Stomach (tissue), 8 donors: ENCODE data around the gene P3H1. TPM values are rescaled to one million over a fixed set of nuclear protein-coding genes. Genes with fewer than 3 reads are reported as not detected.

Experiments used
- polyA plus RNA-seq, 3 donors: library from polyadenylated mRNA; stranded (reverse); fragments of 200-250 nt; gene quantifications; one replicate each; pipeline ENCODE4 v1.2.3, GENCODE V29; 2013
- total RNA-seq, 5 donors: library from RNA; depleted of rRNA; stranded (reverse); fragments of >200 nt; gene quantifications; one replicate each; pipeline versions ENCODE4 v1.1.0 to v1.2.3, GENCODE V29; 2014 to 2016
- donor health status: healthy with polysubstance abuse.
- donor health status: Bipolar disorder and iron deficiency.
- donor health status: healthy.

P3H1 gene
- total and polyA plus RNA-seq, 8 donors = 5.0 to 78.2 (median 22.3) TPM

Other genes starting within 250 kb of the P3H1 start
- 10 to 100 TPM in 2 of 5 donors, 1 to 10 TPM in 2, not detected in 1; 5.2 to 70.1 (median 28.2) TPM for gene PPIH, start 108.6 kb downstream of the P3H1 start, total RNA-seq
- 10 to 100 TPM; 31.6 to 72.3 (median 47.8) TPM for gene PPIH, start 108.6 kb downstream of the P3H1 start, polyA plus RNA-seq
- 100 to 1,000 TPM; 201 to 379 (median 337) TPM for gene YBX1, start 84.6 kb downstream of the P3H1 start, total RNA-seq
- gene YBX1, start 84.6 kb downstream of the P3H1 start, polyA plus RNA-seq = 100 to 1,000 TPM; 526 to 844 (median 718) TPM
- under 1 TPM in 1 of 5 donors, not detected in 4; 0.37 TPM for gene CLDN19, start 26.8 kb downstream of the P3H1 start, total RNA-seq
- not detected for gene CLDN19, start 26.8 kb downstream of the P3H1 start, polyA plus RNA-seq
- 1 to 10 TPM in 2 of 5 donors, under 1 TPM in 1, not detected in 2; 0.89 to 6.7 (median 6.1) TPM for gene C1orf50, start 221 bp upstream of the P3H1 start, total RNA-seq
- gene C1orf50, start 221 bp upstream of the P3H1 start, polyA plus RNA-seq = 1 to 10 TPM; 3.9 to 6.0 (median 4.1) TPM
- gene TMEM269, start 18.0 kb upstream of the P3H1 start, total RNA-seq = under 1 TPM in 1 of 5 donors, not detected in 4; 0.55 TPM
- under 1 TPM in 1 of 3 donors, not detected in 2; 0.03 TPM for gene TMEM269, start 18.0 kb upstream of the P3H1 start, polyA plus RNA-seq
- 10 to 100 TPM in 2 of 5 donors, 1 to 10 TPM in 2, not detected in 1; 4.9 to 13.6 (median 8.4) TPM for gene ERMAP, start 50.1 kb upstream of the P3H1 start, total RNA-seq
- 1 to 10 TPM; 3.5 to 4.9 (median 4.9) TPM for gene ERMAP, start 50.1 kb upstream of the P3H1 start, polyA plus RNA-seq
- gene SVBP, start 50.4 kb upstream of the P3H1 start, total RNA-seq = 10 to 100 TPM in 4 of 5 donors, not detected in 1; 11.2 to 30.9 (median 18.3) TPM
- 10 to 100 TPM; 25.1 to 51.2 (median 29.4) TPM for gene SVBP, start 50.4 kb upstream of the P3H1 start, polyA plus RNA-seq
- gene ZNF691, start 79.6 kb upstream of the P3H1 start, total RNA-seq = 10 to 100 TPM in 1 of 5 donors, 1 to 10 TPM in 4; 1.2 to 12.8 (median 4.2) TPM
- gene ZNF691, start 79.6 kb upstream of the P3H1 start, polyA plus RNA-seq = 10 to 100 TPM in 1 of 3 donors, 1 to 10 TPM in 2; 6.0 to 11.8 (median 6.3) TPM
- gene SLC2A1, start 191.8 kb upstream of the P3H1 start, total RNA-seq = 10 to 100 TPM in 3 of 5 donors, 1 to 10 TPM in 2; 1.2 to 32.5 (median 28.1) TPM
- 10 to 100 TPM in 1 of 3 donors, 1 to 10 TPM in 2; 4.3 to 39.8 (median 8.4) TPM for gene SLC2A1, start 191.8 kb upstream of the P3H1 start, polyA plus RNA-seq